Gastroesophageal sphincter (tissue), 4 donors: ENCODE data around the gene OXLD1. TPM values are rescaled to one million over a fixed set of nuclear protein-coding genes. Genes with fewer than 3 reads are reported as not detected.

Experiments used
- ATAC-seq: fragments of 150-250 bp; one replicate; pipeline ENCODE4 v1.9.1; 2016; ENCODE audit warnings: mild to moderate bottlenecking, moderate library complexity
- H3K27ac ChIP-seq, 4 donors: fragments of 200-600 bp; sonication (generic) in 3 of 4; 1 replicate in 3 of 4; 2 replicates in 1 of 4; pipeline ENCODE4 v1.5.1; 2016 to 2019
- H3K27me3 ChIP-seq: fragments of 200-600 bp; sonication (generic); one replicate; pipeline ENCODE4 v1.5.1; 2019
- H3K36me3 ChIP-seq, 2 donors: fragments of 200-600 bp; sonication (generic); one replicate each; pipeline ENCODE4 v1.5.1; 2019; ENCODE audit warnings: control low read depth in 1 of 2
- H3K4me1 ChIP-seq, 3 donors: fragments of 200-600 bp; sonication (generic); 1 replicate in 2 of 3; 2 replicates in 1 of 3; pipeline ENCODE4 v1.5.1; 2016 to 2019; ENCODE audit warnings: control low read depth in 2 of 3
- H3K4me3 ChIP-seq, 2 donors: fragments of 200-600 bp; sonication (generic); one replicate each; pipeline ENCODE4 v1.5.1; 2019; ENCODE audit warnings: mild to moderate bottlenecking in 1 of 2, moderate library complexity in 1 of 2
- H3K9me3 ChIP-seq, 3 donors: fragments of 200-600 bp; sonication (generic); one replicate each; pipeline ENCODE4 v1.5.1; 2017 to 2019; ENCODE audit warnings: control low read depth in 2 of 3
- CTCF ChIP-seq, 4 experiments: fragments of 200-600 bp in 2 of 4; fragments of 450-650 bp in 2 of 4; sonication (generic) in 1 of 4; IDR thresholded peaks; one replicate each; pipeline ENCODE4 v1.5.1; 2017 to 2019; ENCODE audit warnings: antibody characterized with exemption in 4 of 4, mild to moderate bottlenecking in 2 of 4, moderate library complexity in 2 of 4
- EP300 ChIP-seq: sonication (generic); formaldehyde crosslinking; IDR thresholded peaks from one replicate; pipeline ENCODE4 v1.6.1; 2017; ENCODE audit warnings: antibody characterized with exemption, mild to moderate bottlenecking
- POLR2A ChIP-seq, 2 donors: fragments of 450-650 bp; IDR thresholded peaks; one replicate each; pipeline ENCODE4 v1.6.1; 2017; ENCODE audit warnings: antibody characterized with exemption in 2 of 2, mild to moderate bottlenecking in 2 of 2, moderate library complexity in 1 of 2
- POLR2AphosphoS5 ChIP-seq: sonication (generic); formaldehyde crosslinking; IDR thresholded peaks from one replicate; pipeline ENCODE4 v1.6.1; 2017; ENCODE audit warnings: antibody characterized with exemption
- WGBS, 2 donors: methylation state at CpG; one replicate each; pipeline ENCODE4 v1.1.5; 2018; ENCODE audit warnings: low coverage in 1 of 2; 5-methylcytosine and 5-hydroxymethylcytosine counted together
- total RNA-seq, 4 donors: library from RNA; depleted of rRNA; stranded (reverse); fragments of >200 nt; gene quantifications; one replicate each; pipeline ENCODE4 v1.1.0, GENCODE V29; 2016

The OXLD1 gene
- total RNA-seq, 4 donors from 2014 or later = 19.4 to 31.8 (median 25.3) TPM

GRCh38 chr17:81662002-81662401 is 4.4 kb downstream of the OXLD1 start:
- Histone ChIP-seq H3K27me3 (no peaks in the 10 kb centered on the region), H3K36me3 (peaks cover 0 to 8% of the 10 kb centered on the region in 2 donors), H3K9me3 (no peaks in the 10 kb centered on the region), H3K4me3 (no peak overlapping the region), H3K4me1 (peaks cover 0 to 16% (median 12%) of the 10 kb centered on the region in 3 donors), H3K27ac (no peak overlapping the region)
- ATAC-seq = no peak
- TF ChIP-seq POLR2AphosphoS5 (no peak), CTCF (IDR thresholded peaks at IDR 0.05) (no peak), POLR2A (IDR thresholded peaks at IDR 0.05) (no peak), EP300 (no peak)
- 86 to 89% methylated on average over 4 of the region's 4 CpGs for WGBS, 2 donors

GRCh38 chr17:81660441-81660840 is 6.0 kb downstream of the OXLD1 start:
- no peaks in the 10 kb centered on the region for H3K9me3 ChIP-seq
- H3K27me3 ChIP-seq = no peaks in the 10 kb centered on the region
- no peak overlapping the region for H3K4me3 ChIP-seq
- no peak for ATAC-seq
- H3K36me3 ChIP-seq = peaks cover 0 to 8% of the 10 kb centered on the region in 2 donors
- no peak for TF ChIP-seq CTCF (IDR thresholded peaks at IDR 0.05)
- TF ChIP-seq POLR2AphosphoS5 = no peak
- no peak for TF ChIP-seq EP300
- no peak for TF ChIP-seq POLR2A (IDR thresholded peaks at IDR 0.05)
- peaks cover 0 to 9% (median 6%) of the 10 kb centered on the region in 3 donors for H3K4me1 ChIP-seq
- 74 to 86% methylated on average over 3 to 9 of the region's 9 CpGs for WGBS, 2 donors
- H3K27ac ChIP-seq = no peak overlapping the region

DNA sequence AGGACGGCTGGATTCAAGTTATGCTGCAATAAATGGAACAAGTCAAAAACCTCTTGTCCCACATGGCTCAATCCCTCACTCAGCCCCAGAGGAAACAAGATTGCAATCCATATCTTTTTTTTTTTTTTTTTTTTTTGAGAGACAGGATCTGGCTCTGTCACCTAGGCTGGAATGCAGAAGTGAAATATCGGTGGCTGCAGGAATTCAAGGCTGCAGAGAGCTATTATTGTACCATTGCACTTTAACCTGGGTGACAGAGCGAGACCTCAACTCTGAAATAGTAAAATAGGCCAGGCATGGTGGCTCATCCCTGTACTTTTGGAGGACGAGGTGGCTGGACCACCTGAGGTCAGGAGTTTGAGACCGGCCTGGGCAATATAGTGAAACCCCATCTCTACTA is 7.4 kb downstream of the OXLD1 start:
- Histone ChIP-seq H3K27ac (no peak overlapping the region), H3K4me3 (no peak overlapping the region), H3K9me3 (no peaks in the 10 kb centered on the region), H3K27me3 (peaks cover 12% of the 10 kb centered on the region), H3K36me3 (no peaks in the 10 kb centered on the region), H3K4me1 (no peaks in the 10 kb centered on the region)
- TF ChIP-seq POLR2AphosphoS5 (no peak), CTCF (IDR thresholded peaks at IDR 0.05) (no peak), POLR2A (IDR thresholded peaks at IDR 0.05) (no peak), EP300 (no peak)
- no peak for ATAC-seq
- WGBS, 2 donors = 73 to 87% methylated on average over 5 of the region's 5 CpGs

DNA sequence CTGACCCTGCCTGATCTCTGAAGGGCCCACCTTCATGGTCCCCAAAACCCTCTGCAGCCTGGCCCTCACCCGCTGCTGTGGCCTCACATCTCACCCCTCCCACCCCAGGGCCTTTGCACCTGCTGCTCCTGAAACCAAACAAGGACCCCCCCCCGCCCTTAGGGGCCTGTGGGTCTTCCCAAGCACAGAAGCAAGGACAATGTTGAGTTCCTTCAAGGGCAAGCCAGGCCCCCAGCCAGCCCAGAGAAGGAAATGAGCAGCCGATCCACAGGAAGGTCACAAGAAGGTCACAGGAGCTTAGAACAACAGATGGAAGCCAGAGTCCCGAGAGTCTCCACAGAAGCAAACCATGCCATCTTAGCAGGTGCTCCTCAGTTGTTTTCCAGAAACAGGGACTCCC is 9.6 kb downstream of the OXLD1 start:
- no peak for ATAC-seq
- no peaks in the 10 kb centered on the region for H3K9me3 ChIP-seq
- no peak overlapping the region for H3K4me3 ChIP-seq
- WGBS, 2 donors = no CpG with 5 or more reads among the region's 4 CpGs
- H3K36me3 ChIP-seq = no peaks in the 10 kb centered on the region
- no peaks in the 10 kb centered on the region for H3K4me1 ChIP-seq
- no peak for TF ChIP-seq CTCF (IDR thresholded peaks at IDR 0.05)
- TF ChIP-seq POLR2AphosphoS5 = no peak
- TF ChIP-seq EP300 = no peak
- no peak for TF ChIP-seq POLR2A (IDR thresholded peaks at IDR 0.05)
- no peak overlapping the region for H3K27ac ChIP-seq
- peaks cover 33% of the 10 kb centered on the region for H3K27me3 ChIP-seq

DNA sequence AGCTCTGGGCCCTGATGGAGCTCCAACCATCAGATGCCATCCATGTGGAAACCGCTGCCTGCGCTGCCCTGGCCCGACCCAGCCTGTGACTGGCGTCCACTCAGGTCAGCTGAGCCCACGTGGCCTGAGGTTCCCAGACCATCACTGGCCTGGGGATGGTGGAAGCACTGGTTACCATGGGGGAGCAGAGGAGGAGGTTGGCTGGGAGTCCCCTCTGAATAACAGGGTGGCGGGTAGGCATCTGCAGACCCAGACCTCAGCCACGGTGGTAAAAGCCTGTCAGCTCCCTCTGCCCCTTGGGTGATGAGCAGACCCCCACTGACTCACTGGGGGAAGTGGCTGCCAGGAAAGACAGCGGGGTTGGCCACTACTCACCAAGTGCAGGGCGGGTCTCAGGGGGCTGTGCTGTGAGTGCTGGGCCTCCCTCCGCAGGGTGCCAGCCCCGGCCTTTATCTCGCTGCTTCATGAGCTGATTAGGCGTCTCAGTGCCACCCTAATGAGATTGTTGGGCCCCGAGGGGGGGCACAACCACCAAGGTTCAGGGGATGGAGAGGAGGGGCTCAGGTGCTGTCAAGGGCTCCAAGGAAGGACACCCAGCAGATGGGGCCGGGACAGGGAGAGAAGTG is 10.2 kb downstream of the OXLD1 start, which contains the start of gene PDE6G:
TSS of gene PDE6G (minus strand) at position 425 of the 626 bp plus-strand sequence. CDS start 3,237 bp downstream, outside the sequence.
- ATAC-seq = no peak
- TF ChIP-seq CTCF (IDR thresholded peaks at IDR 0.05) (no peak), EP300 (no peak), POLR2A (IDR thresholded peaks at IDR 0.05) (no peak), POLR2AphosphoS5 (no peak)
- 100% methylated on average over 1 of the region's 15 CpGs; no CpG with 5 or more reads in 1 of the 2 donors for WGBS, 2 donors

More for the DNA sequence above, 10.2 kb downstream of the OXLD1 start, which contains the start of gene PDE6G:
- Histone ChIP-seq H3K4me1 (no peaks in the 10 kb centered on the region), H3K27me3 (peaks cover 39% of the 10 kb centered on the region), H3K4me3 (no peak within 1 kb of the TSS), H3K27ac (no peak within 1 kb of the TSS), H3K9me3 (no peaks in the 10 kb centered on the region), H3K36me3 (no peaks in the 10 kb centered on the region)
